Fibroblast of peridontal ligament (primary cell): ENCODE measurements around the gene GALNT18.

Source experiments
- DNase-seq: peaks from one replicate; pipeline ENCODE4 v3.0.0-alpha.2; 2010; ENCODE audit errors: extremely low read depth

GALNT18 gene

DNA sequence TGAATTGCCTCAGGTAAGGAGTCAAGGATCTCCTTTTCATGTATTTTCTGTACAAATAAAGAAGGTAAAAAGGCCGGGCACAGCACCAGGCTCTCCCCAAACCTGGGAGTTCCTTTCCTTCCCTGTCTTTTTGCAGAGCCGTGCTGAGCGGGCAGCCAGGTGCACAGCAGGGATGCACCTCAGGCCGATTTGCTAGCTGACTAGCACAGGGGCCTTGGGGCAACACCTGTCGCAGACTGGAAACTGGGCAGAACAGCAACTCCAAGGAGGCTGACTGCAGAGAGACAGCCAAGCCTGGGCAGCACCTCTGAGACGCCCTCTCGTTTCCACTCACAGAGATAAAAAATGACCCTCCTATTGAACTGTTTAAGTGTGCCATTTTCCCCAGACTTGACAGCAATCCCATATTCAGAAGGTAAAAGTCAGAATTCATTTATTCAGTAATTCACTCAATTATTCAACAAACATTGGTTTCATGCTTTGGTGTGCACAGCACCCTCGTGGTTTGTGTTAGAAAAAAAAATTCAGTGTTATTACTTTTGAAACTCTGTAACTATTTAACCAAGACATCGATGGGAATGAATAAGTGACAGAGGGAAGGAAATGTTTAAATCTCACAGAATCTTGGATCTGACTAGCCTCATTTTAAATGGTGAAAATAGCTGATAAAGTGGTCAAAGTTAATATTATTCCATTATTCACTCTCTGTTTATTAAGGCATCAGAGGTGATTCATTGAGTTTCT, 120.9 kb downstream of the GALNT18 start:
- no peak for DNase-seq

DNA sequence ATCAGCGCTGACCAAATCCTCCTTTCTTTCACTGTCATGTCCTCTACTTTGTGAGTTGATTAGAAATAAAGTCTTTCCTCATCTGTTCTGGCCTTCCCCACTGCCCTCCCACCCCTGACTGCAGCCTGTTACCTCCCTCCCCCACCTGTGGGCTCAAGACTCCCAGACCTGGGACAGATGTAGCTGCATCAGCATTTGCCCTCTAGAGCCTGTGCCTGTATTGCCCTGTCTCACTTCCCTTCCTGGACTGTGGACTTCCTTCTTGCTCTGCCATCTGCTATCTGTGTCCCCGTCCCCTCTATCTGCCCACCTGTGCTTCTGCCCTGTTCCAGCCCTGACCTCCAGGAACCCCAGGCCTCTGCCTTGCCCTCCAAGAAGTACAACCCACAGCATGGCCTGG, 122.5 kb downstream of the GALNT18 start:
- no peak for DNase-seq

- no peak for DNase-seq
Measured at GRCh38 chr11:11498195-11498594, 123.6 kb downstream of the GALNT18 start.

- DNase-seq, result no peak
Measured at GRCh38 chr11:11496879-11497278, 124.9 kb downstream of the GALNT18 start.

DNA sequence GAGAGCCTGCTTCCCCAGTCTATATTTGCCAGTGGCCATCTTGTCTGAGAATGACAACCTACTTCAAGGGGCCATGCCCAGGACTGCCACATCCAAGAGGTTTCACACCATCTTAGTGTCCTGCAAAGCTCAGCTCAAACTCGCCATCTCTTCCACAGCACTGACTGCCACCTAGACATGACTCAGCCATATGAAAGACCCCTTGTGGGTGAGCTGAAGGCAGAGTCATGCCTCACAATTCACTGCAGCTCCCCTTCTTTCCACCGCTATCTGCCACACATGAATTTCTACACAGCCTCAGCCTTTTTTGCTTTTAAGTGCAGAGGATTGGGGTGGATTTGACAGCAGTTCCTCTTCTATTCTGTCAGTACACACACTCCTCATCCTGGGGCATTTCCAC, 127.5 kb downstream of the GALNT18 start:
- no peak for DNase-seq

DNA sequence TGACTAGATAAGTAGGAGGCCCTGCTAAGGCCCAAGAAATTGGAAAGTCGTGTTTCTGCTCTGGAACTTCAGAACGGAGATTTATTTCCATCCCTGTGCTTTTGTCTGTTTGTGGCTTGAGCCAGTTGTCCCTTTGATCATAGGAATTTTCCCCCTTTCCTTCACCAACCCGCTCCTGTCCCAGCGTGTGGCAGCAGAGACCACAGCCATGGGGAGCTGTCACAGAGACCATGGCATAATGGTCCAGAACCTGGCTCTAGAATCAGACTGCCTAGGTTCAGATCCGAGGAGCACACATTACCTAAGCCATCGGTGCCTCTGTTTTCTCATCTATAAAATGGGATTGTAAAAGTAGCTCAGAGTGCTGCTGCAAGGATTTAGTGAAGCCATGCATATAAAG, 128.1 kb downstream of the GALNT18 start:
- no peak for DNase-seq

DNA sequence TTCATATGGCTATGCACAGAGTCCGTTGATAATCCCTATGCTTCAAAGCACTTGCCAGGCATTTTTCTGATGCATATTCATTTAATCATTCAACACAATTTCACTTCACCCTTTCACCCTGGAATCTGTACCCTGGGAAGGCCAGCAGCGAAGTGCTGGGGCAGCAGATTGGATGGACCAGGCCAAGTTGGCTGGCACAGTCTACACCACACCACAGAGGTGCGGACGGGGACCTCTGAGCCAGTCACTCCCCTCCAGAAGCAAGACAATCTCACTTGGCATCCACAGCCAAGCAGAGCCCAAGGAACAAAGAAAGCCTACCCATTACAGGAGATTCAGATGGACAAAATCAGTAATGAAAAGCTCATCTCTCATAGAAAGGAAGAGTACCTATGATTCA, 130.2 kb downstream of the GALNT18 start:
- DNase-seq, result no peak

GRCh38 chr11:11491014-11491413, 130.8 kb downstream of the GALNT18 start:
- no peak for DNase-seq

- DNase-seq, result no peak
Measured at GRCh38 chr11:11486423-11486822, 135.4 kb downstream of the GALNT18 start.

- DNase-seq, result no peak
Measured at GRCh38 chr11:11486002-11486401, 135.8 kb downstream of the GALNT18 start.

- DNase-seq, result no peak
Measured at GRCh38 chr11:11483627-11484026, 138.2 kb downstream of the GALNT18 start.

DNA sequence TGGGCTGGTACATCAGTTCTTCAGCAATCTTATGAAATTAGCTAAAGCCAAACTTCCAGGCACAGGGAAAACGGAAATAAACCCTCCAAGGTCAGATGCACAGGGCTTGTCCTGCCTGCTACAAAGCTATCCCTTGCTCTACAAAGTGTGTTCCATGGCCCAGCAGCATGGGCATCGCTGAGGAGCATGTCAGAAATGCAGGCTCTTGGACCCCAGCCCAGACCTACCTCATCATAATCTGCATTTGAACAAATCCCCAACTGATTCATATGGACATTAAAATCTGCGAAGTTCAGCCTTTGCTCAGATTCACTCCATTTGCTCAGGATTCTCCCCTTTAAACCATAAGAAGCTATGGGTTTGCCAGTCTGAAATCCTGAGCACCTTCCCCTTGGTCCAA, 139.1 kb downstream of the GALNT18 start:
- no peak for DNase-seq

- no peak for DNase-seq
Measured at GRCh38 chr11:11481371-11481770, 140.4 kb downstream of the GALNT18 start.

DNA sequence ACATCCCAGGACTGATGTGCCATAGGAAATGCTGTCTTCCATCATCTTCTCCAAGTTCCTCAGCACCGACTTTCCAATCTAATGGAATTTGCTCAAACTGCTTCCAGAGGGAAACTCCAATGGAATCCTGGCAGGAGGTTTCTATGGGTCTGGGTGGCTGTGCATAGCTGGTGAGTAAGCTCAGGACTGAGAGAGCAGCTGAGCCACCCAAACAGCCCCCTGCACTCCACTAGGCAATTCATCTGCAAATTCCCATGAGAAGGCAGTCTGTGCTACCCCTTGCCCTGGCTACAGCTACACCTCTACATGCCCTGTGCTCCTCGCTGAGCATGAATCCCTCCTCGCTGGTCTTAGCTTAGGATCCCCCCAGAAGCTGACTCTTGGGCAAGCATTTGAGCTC, 140.8 kb downstream of the GALNT18 start:
- DNase-seq, result no peak

- no peak for DNase-seq
Measured at GRCh38 chr11:11478687-11479086, 143.1 kb downstream of the GALNT18 start.

GRCh38 chr11:11477695-11478420, 143.9 kb downstream of the GALNT18 start:
- DNase-seq, result no peak

- no peak for DNase-seq
Measured at GRCh38 chr11:11476971-11477645, 144.7 kb downstream of the GALNT18 start.

- DNase-seq, result no peak
Measured at GRCh38 chr11:11476499-11476898, 145.3 kb downstream of the GALNT18 start.

- DNase-seq, result no peak
Measured at GRCh38 chr11:11472106-11472505, 149.7 kb downstream of the GALNT18 start.

DNA sequence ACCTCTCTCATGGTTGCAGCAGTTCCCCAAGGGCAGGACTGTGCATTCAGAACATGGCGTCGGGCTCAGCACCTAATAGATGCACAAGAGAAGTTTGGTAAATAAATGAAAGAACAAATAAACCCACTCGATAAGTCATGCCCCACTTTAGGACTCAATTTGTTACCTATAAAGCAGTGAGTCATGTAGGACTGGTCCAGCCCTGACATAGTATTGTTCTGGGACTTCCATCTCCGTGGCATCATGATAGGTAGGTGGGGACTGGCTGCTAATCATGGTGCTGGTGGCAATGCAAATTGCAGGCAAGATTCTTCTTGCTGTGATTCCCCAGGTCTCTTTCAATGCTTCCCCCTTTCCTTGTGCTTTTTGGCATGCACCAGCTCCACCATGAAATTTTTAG, 150.6 kb downstream of the GALNT18 start:
- no peak for DNase-seq

DNA sequence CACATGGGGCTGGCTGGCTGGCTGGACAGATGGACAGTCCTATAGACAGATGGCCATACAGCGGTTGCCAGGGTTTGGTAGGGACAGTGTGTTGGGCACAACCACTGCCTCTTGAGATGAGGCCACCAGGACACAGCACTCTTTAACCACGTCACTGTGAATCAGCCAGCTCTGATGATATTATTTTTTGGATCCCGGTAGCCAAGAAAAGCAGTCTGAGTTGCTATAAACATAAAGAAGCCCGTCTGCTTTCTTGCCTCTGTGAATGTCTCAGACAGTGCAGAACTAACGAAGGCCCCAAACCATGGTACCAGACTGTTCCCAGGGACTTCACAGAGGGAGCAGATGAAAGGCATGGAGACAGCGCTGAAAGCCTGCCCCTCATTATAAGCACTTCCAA, 152.9 kb downstream of the GALNT18 start:
- no peak for DNase-seq

- no peak for DNase-seq
Measured at GRCh38 chr11:11467312-11467711, 154.5 kb downstream of the GALNT18 start.

- no peak for DNase-seq
Measured at GRCh38 chr11:11464555-11464954, 157.2 kb downstream of the GALNT18 start.
